ENCODE measurements around the gene SASH3.
"Not testable (repeated sequence)": the region's sequence is repeated elsewhere in the genome, so short reads cannot be mapped to it uniquely, and the experiment has no call there.

SASH3 gene

GRCh38 chrX:129779747-129780146, at the start of gene SASH3:
TSS of gene SASH3 (plus strand) at chrX:129779949. CDS start at chrX:129780098, 149 bp downstream.
- DNase-seq (ENCODE audit: low read depth): no peak

GRCh38 chrX:129731228-129731627, 48.5 kb upstream of the SASH3 start:
- DNase-seq (ENCODE audit: low read depth): no peak

- DNase-seq (ENCODE audit: low read depth): no peak
Measured at GRCh38 chrX:129732857-129733256, 46.9 kb upstream of the SASH3 start.

GRCh38 chrX:129733335-129733734, 46.4 kb upstream of the SASH3 start:
- no peak for DNase-seq (ENCODE audit: low read depth)

- DNase-seq (ENCODE audit: low read depth): no peak
Measured at GRCh38 chrX:129736491-129736890, 43.3 kb upstream of the SASH3 start.

GRCh38 chrX:129737916-129738315, 41.8 kb upstream of the SASH3 start:
- DNase-seq (ENCODE audit: low read depth): peak; percentile 78

- no peak for DNase-seq (ENCODE audit: low read depth)
Measured at GRCh38 chrX:129738466-129739308, 41.1 kb upstream of the SASH3 start, which contains the start of gene XPNPEP2. TSS of gene XPNPEP2 (plus strand) at chrX:129738979. CDS start at chrX:129739214, 235 bp downstream.

- no peak for DNase-seq (ENCODE audit: low read depth)
Measured at GRCh38 chrX:129739578-129739977, 40.2 kb upstream of the SASH3 start.

GRCh38 chrX:129741880-129742758, 37.6 kb upstream of the SASH3 start:
- DNase-seq (ENCODE audit: low read depth): no peak

GRCh38 chrX:129742759-129743152, 37.0 kb upstream of the SASH3 start:
- not testable (repeated sequence) for DNase-seq (ENCODE audit: low read depth)

- DNase-seq (ENCODE audit: low read depth): no peak
Measured at GRCh38 chrX:129743821-129744220, 35.9 kb upstream of the SASH3 start.

- no peak for DNase-seq (ENCODE audit: low read depth)
Measured at GRCh38 chrX:129744861-129745321, 34.9 kb upstream of the SASH3 start.

GRCh38 chrX:129746557-129747470, 32.9 kb upstream of the SASH3 start:
- no peak for DNase-seq (ENCODE audit: low read depth)

- DNase-seq (ENCODE audit: low read depth): no peak
Measured at GRCh38 chrX:129747533-129747932, 32.2 kb upstream of the SASH3 start.

- peak; percentile 78 for DNase-seq (ENCODE audit: low read depth)
Measured at GRCh38 chrX:129748305-129748704, 31.4 kb upstream of the SASH3 start.

- DNase-seq (ENCODE audit: low read depth): peak; percentile 31
Measured at GRCh38 chrX:129749069-129749468, 30.7 kb upstream of the SASH3 start.

- peak; percentile 51 for DNase-seq (ENCODE audit: low read depth)
Measured at GRCh38 chrX:129750971-129751370, 28.8 kb upstream of the SASH3 start.

- DNase-seq (ENCODE audit: low read depth): peak; percentile 41
Measured at GRCh38 chrX:129754056-129755024, 25.4 kb upstream of the SASH3 start.

GRCh38 chrX:129755779-129756650, 23.7 kb upstream of the SASH3 start:
- DNase-seq (ENCODE audit: low read depth): no peak

Data from iris pigment epithelial cell (primary cell).